OCI-LY7 (cell line): ENCODE data around the gene B3GAT1.
"Not testable (repeated sequence)": the region's sequence is repeated elsewhere in the genome, so short reads cannot be mapped to it uniquely, and the experiment has no call there.

Experiments
- EZH2phosphoT487 ChIP-seq: fragments of 200-600 bp; sonication (generic); IDR thresholded peaks from 2 replicates; pipeline ENCODE4 v1.6.1; 2018; ENCODE audit warnings: low read depth, borderline replicate concordance, mild to moderate bottlenecking, mixed run types, antibody characterized with exemption, low read length, moderate library complexity, mixed read lengths
- TF ChIP-seq, protein P1 (sequence below): fragments of 200-600 bp; sonication (generic); conservative IDR thresholded peaks from 2 replicates; pipeline ENCODE4 v1.5.1; 2014; ENCODE audit warnings: mild to moderate bottlenecking, antibody characterized with exemption, low read length, moderate library complexity, mixed read lengths

DNA sequence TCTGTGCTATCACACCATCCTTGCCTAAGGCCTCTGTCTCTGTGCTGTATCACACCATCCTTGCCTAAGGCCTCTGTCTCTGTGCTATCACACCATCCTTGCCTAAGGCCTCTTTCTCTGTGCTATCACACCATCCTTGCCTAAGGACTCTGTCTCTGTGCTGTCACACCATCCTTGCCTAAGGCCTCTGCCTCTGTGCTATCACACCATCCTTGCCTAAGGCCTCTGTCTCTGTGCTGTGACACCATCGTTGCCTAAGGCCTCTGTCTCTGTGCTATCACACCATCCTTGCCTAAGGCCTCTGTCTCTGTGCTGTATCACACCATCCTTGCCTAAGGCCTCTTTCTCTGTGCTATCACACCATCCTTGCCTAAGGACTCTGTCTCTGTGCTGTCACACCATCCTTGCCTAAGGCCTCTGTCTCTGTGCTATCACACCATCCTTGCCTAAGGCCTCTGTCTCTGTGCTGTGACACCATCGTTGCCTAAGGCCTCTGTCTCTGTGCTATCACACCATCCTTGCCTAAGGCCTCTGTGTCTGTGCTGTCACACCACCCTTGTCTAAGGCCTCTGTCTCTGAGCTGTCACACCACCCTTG, 45.5 kb upstream of the B3GAT1 start:
- TF ChIP-seq, protein P1, sequence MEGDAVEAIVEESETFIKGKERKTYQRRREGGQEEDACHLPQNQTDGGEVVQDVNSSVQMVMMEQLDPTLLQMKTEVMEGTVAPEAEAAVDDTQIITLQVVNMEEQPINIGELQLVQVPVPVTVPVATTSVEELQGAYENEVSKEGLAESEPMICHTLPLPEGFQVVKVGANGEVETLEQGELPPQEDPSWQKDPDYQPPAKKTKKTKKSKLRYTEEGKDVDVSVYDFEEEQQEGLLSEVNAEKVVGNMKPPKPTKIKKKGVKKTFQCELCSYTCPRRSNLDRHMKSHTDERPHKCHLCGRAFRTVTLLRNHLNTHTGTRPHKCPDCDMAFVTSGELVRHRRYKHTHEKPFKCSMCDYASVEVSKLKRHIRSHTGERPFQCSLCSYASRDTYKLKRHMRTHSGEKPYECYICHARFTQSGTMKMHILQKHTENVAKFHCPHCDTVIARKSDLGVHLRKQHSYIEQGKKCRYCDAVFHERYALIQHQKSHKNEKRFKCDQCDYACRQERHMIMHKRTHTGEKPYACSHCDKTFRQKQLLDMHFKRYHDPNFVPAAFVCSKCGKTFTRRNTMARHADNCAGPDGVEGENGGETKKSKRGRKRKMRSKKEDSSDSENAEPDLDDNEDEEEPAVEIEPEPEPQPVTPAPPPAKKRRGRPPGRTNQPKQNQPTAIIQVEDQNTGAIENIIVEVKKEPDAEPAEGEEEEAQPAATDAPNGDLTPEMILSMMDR, result not testable (repeated sequence)
- not testable (repeated sequence) for TF ChIP-seq EZH2phosphoT487
